Measurements from ENCODE around the gene SRMS.

The SRMS gene

GRCh38 chr20:63498960-63499337 lies 48.6 kb downstream of the SRMS start, which contains the start of gene EEF1A2:
Gene EEF1A2, minus strand, starts transcription at chr20:63499083. Its CDS starts 1,320 bp downstream, at chr20:63497763.
- DNase-seq: no peak

DNA sequence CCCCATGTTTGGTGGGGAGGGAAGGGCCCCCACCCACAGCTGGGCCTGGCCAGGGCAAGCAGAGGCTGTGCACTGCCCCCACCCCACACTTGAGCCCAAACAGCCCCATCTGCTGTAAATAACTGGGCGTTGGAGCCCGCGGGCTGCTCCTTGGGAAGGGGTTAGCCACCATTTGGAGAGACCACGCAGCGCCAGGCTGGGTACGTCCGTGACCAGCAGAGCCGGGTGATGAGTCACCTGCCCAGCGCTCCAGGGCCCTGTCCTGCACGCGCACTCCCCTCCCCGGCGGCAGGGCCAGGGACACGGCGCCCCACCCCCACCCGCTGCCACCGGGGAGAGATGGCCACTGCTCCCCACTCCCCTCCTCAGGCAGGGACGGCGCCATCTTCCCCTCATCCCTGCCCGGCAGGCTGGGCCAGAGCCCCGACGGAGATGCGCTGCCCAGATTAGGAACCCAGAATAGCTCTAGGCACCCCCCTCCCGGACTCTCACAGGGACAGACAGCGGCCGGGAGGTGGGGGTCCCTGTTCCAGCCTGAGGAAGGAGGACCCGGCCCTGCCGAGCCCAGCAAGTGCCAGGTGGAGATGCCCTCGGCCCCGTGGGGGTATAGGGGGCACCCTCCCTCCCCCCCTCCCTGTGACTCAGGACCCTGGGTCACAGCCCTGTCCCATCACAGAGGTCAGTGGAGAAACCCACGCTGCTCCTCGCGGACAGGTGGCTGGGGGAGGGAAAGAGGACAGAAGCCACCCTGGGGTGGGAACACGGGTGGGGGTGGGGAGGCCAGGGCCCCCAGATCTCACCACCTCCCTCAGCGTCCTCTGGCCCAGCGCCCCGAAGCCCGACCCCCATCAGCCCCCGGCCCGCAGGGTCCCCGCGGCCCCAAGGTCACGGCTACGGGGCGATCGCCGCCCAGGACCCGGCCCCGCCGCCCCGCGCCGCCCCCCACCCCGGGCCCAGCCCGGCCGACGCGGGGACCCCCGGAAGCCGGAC lies 49.3 kb downstream of the SRMS start:
- DNase-seq: no peak

DNA sequence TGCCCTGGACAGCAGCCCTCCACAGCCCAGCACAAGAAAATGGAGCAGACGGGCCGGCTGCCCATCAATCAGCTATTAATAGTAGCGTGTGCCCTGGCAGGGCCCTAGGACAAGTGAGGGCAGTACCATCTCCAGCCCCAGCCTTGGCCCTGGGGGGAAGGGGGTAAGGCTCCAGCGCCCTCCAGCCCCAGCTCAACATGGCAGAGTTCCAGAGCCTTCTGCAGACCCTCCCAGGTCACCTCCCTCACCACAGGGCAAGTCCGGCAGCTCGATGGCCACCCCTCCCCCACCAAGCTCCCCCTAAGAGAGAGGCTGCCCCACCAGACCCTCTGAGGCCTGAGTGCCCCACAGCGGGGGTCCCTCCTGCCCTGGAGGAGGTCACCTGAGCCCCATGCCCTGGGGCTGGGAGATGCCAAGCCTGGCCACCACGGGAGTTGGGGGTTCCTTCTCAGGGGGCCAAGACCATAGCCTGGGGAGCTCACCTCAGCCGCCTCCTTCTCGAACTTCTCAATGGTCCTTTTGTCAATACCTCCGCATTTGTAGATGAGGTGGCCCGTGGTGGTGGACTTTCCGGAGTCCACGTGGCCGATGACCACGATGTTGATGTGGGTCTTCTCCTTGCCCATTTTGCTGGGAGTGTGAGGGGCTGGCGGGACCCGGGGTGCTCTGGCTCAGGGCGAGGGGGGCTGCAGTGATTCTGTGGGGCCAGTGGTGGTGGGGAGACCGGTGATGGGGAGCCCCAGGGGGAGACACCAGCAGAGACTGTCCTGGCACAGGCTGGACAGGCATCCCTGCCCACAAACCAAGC lies 50.2 kb downstream of the SRMS start:
- DNase-seq: no peak

DNA sequence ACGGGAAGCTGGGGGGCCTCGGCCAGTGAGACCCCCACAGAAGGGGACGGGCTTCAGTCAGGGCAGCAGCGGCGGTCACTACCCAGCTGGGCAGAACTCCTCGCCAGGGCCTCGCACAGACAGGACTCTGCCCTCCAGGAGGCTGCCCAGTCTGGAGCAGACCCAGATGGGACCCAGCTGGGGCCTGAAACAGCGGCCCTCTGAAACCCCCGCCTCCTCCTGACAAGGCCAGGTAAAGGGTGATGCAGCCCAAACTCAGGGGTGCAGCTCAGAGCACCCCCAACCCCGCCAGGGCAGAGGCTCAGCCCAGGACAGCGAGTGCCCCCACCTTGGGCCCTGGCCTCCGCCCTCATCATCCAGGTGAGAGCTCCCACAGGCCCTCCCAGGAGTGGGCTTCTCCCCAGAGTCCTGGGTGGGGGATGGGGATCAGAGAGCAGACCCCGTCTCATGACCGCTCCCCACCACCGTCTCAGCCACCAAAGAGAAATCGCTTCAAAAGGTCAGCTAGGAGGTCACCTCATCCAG lies 50.9 kb downstream of the SRMS start:
- DNase-seq: no peak

DNA sequence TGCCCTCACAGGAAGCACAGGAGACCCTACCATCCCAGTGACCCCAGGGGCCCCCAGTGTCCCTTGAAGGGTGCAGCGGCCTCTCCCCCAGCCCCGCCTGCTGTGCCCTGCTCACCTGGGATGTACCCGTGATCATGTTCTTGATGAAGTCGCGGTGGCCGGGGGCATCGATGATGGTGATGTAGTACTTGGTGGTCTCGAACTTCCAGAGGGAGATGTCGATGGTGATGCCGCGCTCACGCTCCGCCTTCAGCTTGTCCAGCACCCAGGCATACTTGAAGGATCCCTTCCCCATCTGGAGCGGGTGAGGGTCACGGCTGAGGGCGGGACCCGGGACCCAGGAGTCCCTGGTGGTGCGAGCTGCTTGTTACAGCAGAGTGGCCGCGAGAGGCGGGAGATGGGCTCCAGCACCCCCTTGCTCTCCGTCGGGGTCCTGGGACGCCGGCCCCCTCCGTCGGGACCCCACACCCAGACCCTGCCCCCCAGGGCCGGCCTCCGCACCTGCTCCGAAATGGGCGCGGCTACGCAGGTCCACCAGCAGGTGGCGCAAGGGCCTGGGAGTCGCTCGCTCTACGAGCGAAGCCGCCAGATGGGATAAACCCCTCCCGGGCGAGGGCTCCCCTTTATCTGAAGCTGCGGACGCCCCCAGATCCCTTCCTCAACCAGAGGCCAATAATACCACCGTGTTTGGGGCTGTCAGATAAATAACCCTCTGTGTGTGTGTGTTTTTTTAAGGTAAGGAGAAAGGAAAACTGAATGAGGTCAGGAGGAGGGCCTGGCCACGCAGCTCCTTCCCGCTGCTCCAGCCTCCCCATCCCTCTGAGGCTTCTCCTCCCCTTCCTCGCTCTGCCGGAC lies 51.6 kb downstream of the SRMS start:
- no peak for DNase-seq

GRCh38 chr20:63495167-63495720 lies 52.3 kb downstream of the SRMS start:
- no peak for DNase-seq

DNA sequence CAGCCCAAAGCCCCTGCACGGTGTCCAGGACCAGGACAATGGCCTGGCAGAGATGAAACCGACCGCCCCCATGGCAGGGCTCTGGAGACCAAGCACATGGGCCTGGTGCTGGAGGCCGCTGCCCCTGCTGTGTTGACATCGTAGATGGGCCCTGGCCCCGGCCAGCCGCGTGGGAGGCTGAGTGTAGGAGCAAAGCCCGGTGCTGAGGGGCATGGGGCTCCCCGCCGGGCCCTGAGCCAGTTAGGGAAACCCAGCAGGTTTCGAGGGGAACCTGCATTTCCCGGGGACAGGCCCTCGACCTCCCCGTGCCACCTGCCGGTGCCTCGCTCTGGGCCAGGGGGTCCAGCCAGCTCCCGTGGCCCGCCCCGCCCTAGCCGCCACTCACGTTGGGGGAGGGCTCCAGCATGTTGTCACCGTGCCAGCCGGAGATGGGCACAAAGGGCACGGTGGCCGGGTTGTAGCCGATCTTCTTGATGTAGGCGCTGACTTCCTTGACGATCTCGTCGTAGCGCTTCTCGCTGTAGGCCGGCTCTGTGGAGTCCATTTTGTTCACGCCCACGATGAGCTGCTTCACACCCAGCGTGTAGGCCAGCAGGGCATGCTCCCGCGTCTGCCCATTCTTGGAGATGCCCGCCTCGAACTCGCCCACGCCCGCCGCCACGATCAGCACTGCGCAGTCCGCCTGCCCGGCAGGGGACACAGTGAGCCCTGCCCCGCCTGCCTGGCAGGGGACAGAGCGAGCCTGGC lies 53.0 kb downstream of the SRMS start:
- no peak for DNase-seq

GRCh38 chr20:63494084-63494419 lies 53.5 kb downstream of the SRMS start:
- DNase-seq: no peak

- DNase-seq: no peak
Measured at GRCh38 chr20:63493563-63494020, 54.0 kb downstream of the SRMS start.

DNA sequence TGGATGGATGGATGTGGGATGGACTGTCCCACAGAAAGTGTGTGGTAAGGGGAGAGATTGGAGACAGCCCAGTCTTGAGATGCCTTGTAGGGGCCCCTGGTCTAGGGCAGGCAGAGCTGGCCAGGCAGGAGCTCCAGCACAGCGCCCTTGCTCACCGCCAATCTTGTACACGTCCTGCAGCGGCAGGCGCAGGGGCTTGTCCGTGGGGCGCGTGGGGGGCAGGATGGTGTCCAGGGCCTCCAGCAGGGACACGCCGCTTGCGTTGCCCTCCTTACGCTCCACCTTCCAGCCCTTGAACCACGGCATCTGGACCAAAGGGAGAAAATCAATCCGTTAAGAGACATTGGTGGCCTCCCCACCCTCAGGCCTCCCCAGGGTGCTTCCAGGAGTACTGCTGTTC lies 54.6 kb downstream of the SRMS start:
- no peak for DNase-seq

- no peak for DNase-seq
Measured at GRCh38 chr20:63492518-63492917, 55.0 kb downstream of the SRMS start.

DNA sequence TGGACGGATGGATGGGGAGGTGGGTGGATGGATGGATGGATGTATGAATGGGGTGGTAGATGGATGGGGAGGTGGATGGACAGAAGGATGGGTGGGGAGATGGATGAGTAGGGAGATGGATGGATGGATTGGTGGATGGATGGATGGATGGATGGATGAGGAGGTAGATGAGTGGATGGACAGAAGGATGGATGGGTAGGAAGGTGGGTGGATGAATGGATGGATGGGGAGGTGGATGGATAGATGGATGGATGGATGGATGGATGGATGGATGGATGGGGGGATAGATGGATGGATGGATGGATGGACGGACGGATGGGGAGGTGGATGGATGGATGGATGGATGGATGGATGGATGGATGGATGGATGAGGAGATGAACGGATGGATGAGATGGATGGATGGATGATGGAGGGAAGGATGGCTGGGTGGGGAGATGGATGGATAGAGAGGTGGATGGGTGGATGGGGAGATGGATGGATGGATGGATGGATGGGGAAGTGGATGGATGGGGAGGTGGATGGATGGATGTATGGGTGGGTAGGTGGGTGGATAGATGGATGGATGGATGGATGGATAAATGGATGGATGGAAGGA lies 55.8 kb downstream of the SRMS start:
- DNase-seq: no peak

DNA sequence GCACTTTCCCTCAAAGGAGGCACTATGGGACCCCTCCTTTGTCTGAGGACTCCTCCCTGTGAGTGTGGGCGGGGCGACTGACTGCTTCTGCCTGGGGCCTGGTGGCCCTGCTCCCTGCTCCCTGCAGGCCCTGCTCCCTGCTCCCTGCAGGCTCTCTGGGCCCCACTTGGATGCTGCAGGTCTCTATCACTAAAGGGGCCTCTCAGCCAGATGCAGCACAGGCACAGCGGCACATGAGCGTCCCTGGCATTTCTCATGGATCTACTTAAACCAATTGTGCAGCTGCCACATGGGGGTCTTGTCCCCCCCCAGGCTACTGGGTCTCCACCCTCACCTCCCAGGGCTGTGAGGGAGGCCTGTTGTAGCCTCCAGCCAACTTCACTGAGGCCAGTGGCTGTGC lies 56.5 kb downstream of the SRMS start:
- no peak for DNase-seq

Data from NCI-H510A (cell line).